ENCODE data around the gene XCL2. TPM values are rescaled to one million over a fixed set of nuclear protein-coding genes. Genes with fewer than 3 reads are reported as not detected.
"Not testable (repeated sequence)": the region's sequence is repeated elsewhere in the genome, so short reads cannot be mapped to it uniquely, and the experiment has no call there.

Gene XCL2
- total RNA-seq, 1 donor from 2014 or later, result not detected

GRCh38 chr1:168574234-168574633 is 30.4 kb upstream of the XCL2 start:
- H3K36me3 Mint-ChIP-seq (ENCODE audit: insufficient read depth); H3K4me1 Mint-ChIP-seq (ENCODE audit: low read depth); H3K27ac Mint-ChIP-seq; H3K4me3 Mint-ChIP-seq (ENCODE audit: low read depth); H3K9me3 Mint-ChIP-seq (ENCODE audit: low read depth); H3K27me3 Mint-ChIP-seq; DNase-seq (ENCODE audit: low spot score, unreplicated experiment): not testable (repeated sequence)
- TF ChIP-seq CTCF (IDR thresholded peaks at IDR 0.05; ENCODE audit: unreplicated experiment), result peak; percentile 50

GRCh38 chr1:168572633-168573032 is 28.8 kb upstream of the XCL2 start:
- H3K36me3 Mint-ChIP-seq (ENCODE audit: insufficient read depth), result no peaks in the 10 kb centered on the region
- DNase-seq (ENCODE audit: low spot score, unreplicated experiment), result no peak
- no peaks in the 10 kb centered on the region for H3K4me1 Mint-ChIP-seq (ENCODE audit: low read depth)
- no peak for TF ChIP-seq CTCF (IDR thresholded peaks at IDR 0.05; ENCODE audit: unreplicated experiment)
- H3K27me3 Mint-ChIP-seq, result no peaks in the 10 kb centered on the region
- H3K9me3 Mint-ChIP-seq (ENCODE audit: low read depth), result no peaks in the 10 kb centered on the region
- H3K4me3 Mint-ChIP-seq (ENCODE audit: low read depth), result no peak overlapping the region
- no peak overlapping the region for H3K27ac Mint-ChIP-seq

GRCh38 chr1:168570652-168571051 is 26.9 kb upstream of the XCL2 start:
- Mint-ChIP-seq H3K4me3 (ENCODE audit: low read depth) (no peak overlapping the region), H3K27ac (no peak overlapping the region), H3K9me3 (ENCODE audit: low read depth) (no peaks in the 10 kb centered on the region), H3K27me3 (no peaks in the 10 kb centered on the region), H3K4me1 (ENCODE audit: low read depth) (no peaks in the 10 kb centered on the region), H3K36me3 (ENCODE audit: insufficient read depth) (no peaks in the 10 kb centered on the region)
- DNase-seq (ENCODE audit: low spot score, unreplicated experiment), result no peak
- TF ChIP-seq CTCF (IDR thresholded peaks at IDR 0.05; ENCODE audit: unreplicated experiment), result no peak

- no peak overlapping the region for H3K4me3 Mint-ChIP-seq (ENCODE audit: low read depth)
- peaks cover 1% of the 10 kb centered on the region for H3K36me3 Mint-ChIP-seq (ENCODE audit: insufficient read depth)
- DNase-seq (ENCODE audit: low spot score, unreplicated experiment), result no peak
- H3K27ac Mint-ChIP-seq, result no peak overlapping the region
- H3K27me3 Mint-ChIP-seq, result no peaks in the 10 kb centered on the region
- no peaks in the 10 kb centered on the region for H3K4me1 Mint-ChIP-seq (ENCODE audit: low read depth)
- TF ChIP-seq CTCF (IDR thresholded peaks at IDR 0.05; ENCODE audit: unreplicated experiment), result no peak
- peaks cover 6% of the 10 kb centered on the region for H3K9me3 Mint-ChIP-seq (ENCODE audit: low read depth)
Measured at GRCh38 chr1:168568346-168568745, 24.5 kb upstream of the XCL2 start.

- Mint-ChIP-seq H3K36me3 (ENCODE audit: insufficient read depth) (peaks cover 2% of the 10 kb centered on the region), H3K27me3 (no peaks in the 10 kb centered on the region), H3K27ac (no peak overlapping the region), H3K4me3 (ENCODE audit: low read depth) (no peak overlapping the region), H3K9me3 (ENCODE audit: low read depth) (peaks cover 14% of the 10 kb centered on the region), H3K4me1 (ENCODE audit: low read depth) (no peaks in the 10 kb centered on the region)
- no peak for DNase-seq (ENCODE audit: low spot score, unreplicated experiment)
- no peak for TF ChIP-seq CTCF (IDR thresholded peaks at IDR 0.05; ENCODE audit: unreplicated experiment)
Measured at GRCh38 chr1:168567568-168567967, 23.8 kb upstream of the XCL2 start.

Data from progenitor cell of endocrine pancreas (in vitro differentiated cells).